GM18907 (cell line): ENCODE data around the gene OAT.

Experiments used
- ATAC-seq: cut with Tn5 transposase; IDR thresholded peaks from one replicate; pipeline ENCODE4 v1.9.1; 2021; ENCODE audit warnings: mild to moderate bottlenecking, moderate library complexity; ENCODE audit not compliant: unreplicated experiment

The OAT gene

DNA sequence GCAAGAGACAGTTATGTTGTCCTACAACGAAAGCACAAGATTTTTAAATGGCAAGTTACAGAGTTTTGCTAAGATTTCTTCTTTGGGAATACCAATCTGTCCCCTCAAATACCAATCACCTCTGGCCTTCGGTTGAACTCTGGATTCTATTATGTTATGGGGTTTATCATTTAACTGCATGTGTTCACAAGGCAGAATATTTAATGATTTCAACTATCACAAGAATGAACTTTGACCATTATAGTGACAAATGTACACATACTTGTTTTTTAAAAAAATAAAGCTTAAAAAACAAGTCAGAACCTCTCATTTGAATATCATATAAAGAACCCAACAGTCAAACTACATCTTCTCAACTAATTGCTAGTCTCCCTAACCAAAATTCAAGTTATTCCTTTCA, 11.3 kb downstream of the OAT start:
- ATAC-seq = no peak

- peak; percentile 75 for ATAC-seq
These were observed 15.2 kb downstream of the OAT start for GRCh38 chr10:124403548-124403947.

GRCh38 chr10:124402273-124402672, 16.4 kb downstream of the OAT start:
- ATAC-seq = no peak

GRCh38 chr10:124401633-124402032, 17.1 kb downstream of the OAT start:
- no peak for ATAC-seq

GRCh38 chr10:124394583-124394982, 24.1 kb downstream of the OAT start:
- no peak for ATAC-seq

- no peak for ATAC-seq
These were observed 25.9 kb downstream of the OAT start for GRCh38 chr10:124392626-124393342.

DNA sequence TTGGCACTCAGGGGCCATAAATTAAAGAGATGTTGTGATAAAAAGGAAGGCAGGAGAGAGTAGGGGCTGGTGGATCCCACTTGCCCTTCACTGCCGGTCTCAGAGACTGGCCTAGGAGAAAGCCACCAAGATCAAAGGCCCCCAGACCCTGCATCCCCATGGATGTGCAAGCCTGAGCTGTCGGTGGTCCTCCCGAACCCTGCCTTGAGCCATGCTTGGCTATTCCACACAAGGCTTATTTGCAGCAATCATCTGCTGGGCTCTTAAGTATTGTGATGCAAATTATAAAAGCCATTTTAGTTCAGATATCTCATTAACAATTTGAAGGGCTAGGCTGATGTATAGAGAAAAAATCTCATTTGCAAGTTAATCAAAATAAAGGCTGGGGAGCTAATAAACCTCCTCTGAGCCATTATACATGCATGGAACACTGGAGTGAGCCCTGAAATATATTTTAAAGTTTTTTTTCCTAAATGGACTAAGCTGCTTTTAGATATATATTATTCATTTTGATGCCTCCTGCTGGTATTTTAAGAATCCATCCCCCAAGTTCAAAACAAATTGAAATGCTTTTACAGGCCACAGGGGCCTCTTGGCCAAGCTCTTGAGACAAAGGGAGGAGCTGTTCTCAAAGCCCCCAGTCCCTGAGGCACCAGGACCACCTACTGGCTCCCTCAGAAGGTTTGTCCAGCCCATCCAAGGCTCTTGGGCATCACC, 28.1 kb downstream of the OAT start:
- ATAC-seq = no peak

GRCh38 chr10:124389613-124390361, 28.9 kb downstream of the OAT start:
- no peak for ATAC-seq

GRCh38 chr10:124388823-124389612, 29.7 kb downstream of the OAT start:
- peak; percentile 89 for ATAC-seq

- no peak for ATAC-seq
These were observed 30.3 kb downstream of the OAT start for GRCh38 chr10:124388476-124388822.

- ATAC-seq = no peak
These were observed 31.4 kb downstream of the OAT start for GRCh38 chr10:124387078-124387874.

DNA sequence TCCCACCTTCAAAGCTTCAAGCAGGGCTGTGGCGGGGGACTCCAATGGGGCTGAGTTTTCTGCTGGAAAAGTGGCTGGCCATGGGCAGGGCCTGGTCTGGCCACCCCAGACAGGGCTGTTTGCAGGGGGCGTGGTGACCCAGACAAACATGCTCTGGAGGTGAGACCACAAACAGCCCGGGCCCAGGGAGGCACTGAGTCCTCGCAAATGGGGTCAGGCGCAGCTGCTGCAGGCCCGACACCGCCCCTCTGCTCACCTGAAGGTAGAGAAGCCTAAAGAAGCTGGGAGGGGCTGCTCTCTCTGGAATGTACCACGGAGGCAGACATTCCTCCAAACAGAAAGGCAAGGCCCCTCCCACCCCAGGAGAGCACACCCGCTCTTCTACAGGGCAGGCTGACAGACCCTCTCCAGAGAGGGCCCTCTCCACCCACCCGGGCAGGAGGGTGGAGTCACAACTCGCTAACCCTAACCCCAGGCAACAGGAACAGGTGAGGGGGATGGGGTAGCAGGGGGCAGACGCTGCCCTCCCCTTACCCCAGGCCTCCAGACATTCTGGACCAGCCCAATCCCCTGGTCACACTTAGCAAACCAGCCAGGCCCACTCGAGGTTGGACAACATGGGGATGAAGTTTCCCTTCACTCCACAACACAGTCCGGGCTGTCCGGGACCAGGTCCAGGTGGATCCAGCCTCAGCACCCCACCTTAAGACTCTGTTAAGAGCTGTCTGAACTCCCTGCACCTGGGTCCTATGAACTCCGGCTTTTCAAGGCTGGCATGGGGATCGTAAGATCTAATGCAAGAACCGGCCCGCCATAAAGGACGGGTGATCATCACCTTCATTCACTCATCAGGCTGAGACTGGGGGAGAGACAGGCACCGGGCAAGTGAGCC, 32.3 kb downstream of the OAT start:
- no peak for ATAC-seq

DNA sequence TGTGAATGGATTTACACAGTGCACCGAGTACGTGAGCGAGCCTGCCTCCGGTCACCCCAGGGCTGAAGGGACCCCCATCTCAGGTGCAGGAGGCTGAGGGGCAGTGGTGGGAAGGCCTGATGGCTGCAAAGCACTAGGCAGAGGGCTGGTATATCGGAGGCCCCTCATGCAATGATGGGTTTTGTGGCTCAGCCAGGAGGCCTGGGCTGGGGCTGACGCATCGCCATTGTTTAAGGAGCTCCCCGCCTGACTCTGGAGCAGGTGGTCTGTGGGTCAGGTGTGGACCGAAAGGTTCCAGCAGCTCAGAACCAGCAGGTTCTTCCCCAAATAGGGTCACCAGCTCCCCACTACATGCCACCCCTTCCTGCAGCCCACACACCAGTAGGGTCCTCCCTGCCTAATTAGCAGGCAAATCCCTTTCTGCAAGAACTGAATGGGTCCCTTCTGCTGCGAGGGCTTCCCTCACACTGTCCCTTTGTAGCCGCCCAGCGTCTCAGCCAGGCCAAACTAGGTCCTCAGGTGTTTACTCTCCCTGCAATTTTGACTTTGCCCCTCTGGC, 33.0 kb downstream of the OAT start:
- ATAC-seq = no peak

- no peak for ATAC-seq
These were observed 34.0 kb downstream of the OAT start for GRCh38 chr10:124384591-124385190.

DNA sequence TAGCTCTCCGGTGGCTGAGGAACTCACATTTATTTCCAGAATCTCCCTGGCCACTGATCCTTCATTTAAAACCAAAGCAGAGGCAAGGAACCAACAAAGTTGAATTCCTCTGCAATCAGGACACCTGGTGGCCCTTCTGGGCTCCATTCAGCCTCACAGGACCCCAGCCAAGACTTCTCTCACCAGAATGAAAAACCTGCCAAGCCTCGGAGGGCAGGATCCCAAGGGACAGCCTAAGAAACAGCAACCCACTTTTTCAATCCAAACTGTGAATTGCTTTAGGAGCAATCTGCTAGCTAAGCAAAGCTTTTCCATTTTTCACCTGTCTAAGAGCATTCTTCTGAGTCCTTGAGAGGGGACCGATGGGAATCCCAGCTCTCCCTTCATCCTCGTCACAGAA, 34.6 kb downstream of the OAT start:
- no peak for ATAC-seq

- ATAC-seq = no peak
These were observed 35.2 kb downstream of the OAT start for GRCh38 chr10:124383496-124383895.

DNA sequence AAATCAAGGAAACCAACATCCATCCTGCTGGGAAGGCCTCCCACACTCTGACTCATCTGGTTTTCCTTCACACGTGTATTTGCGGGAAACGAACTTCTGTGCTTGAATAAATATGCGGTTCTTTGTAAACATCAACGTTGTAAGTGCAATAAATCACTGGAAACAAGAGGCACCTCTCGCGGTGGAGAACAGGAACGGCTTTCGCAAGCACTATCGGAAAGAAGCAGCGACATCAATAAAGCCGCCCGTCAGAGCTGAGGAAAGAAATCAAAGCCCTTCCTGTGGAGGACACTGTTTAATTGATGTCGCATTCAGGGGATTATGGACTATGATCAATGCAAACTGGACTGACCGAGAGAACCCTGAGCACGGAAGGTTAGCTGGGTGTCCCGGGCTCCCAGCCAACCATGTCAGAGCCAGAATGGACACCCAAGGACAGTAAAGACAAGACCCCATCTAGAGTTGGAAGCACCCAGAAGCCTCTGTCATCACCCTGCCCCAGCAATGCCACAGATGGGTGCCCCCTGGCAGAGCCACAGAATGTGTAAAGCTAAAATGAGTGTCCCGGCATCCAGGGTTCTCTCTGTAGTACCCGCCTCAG, 37.6 kb downstream of the OAT start:
- no peak for ATAC-seq
